ENCODE measurements around the gene SP140. TPM values are rescaled to one million over a fixed set of nuclear protein-coding genes. Genes with fewer than 3 reads are reported as not detected.

Gene SP140
- total RNA-seq, 4 donors from 2014 or later, result 0.47 to 2.7 (median 1.8) TPM

DNA sequence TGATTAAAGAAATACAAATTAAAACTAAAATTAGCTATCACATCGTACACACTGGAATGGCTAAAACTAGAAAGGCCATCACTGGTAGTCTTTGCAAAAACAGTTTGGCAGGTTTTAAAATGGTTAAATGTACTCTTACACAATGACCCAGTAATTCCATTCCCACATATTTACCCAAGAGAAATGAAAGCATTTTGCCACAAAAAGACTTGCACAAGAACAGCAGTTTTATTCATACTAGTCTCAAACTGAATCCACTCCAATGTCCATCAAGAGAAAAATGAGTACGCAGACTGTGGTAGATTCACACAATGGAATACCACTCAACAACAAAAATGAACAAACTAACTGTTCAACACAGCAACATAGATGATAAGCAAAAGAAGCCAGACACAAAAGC lies 130.5 kb downstream of the SP140 start:
- DNase-seq (ENCODE audit: low spot score in 2 of 2), result no peak
- TF ChIP-seq POLR2A (IDR thresholded peaks at IDR 0.05), result no peak
- TF ChIP-seq EP300 (IDR thresholded peaks at IDR 0.05), result no peak
- TF ChIP-seq, protein P1, sequence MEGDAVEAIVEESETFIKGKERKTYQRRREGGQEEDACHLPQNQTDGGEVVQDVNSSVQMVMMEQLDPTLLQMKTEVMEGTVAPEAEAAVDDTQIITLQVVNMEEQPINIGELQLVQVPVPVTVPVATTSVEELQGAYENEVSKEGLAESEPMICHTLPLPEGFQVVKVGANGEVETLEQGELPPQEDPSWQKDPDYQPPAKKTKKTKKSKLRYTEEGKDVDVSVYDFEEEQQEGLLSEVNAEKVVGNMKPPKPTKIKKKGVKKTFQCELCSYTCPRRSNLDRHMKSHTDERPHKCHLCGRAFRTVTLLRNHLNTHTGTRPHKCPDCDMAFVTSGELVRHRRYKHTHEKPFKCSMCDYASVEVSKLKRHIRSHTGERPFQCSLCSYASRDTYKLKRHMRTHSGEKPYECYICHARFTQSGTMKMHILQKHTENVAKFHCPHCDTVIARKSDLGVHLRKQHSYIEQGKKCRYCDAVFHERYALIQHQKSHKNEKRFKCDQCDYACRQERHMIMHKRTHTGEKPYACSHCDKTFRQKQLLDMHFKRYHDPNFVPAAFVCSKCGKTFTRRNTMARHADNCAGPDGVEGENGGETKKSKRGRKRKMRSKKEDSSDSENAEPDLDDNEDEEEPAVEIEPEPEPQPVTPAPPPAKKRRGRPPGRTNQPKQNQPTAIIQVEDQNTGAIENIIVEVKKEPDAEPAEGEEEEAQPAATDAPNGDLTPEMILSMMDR (IDR thresholded peaks at IDR 0.05), result no peak
- no peak for TF ChIP-seq POLR2AphosphoS5 (IDR thresholded peaks at IDR 0.05)
- Histone ChIP-seq H3K27ac (no peak overlapping the region), H3K9me3 (no peaks in the 10 kb centered on the region), H3K27me3 (no peaks in the 10 kb centered on the region), H3K4me1 (no peaks in the 10 kb centered on the region), H3K36me3 (no peaks in the 10 kb centered on the region), H3K4me3 (no peak overlapping the region)
- 78% methylated on average over 2 of the region's 2 CpGs for WGBS

DNA sequence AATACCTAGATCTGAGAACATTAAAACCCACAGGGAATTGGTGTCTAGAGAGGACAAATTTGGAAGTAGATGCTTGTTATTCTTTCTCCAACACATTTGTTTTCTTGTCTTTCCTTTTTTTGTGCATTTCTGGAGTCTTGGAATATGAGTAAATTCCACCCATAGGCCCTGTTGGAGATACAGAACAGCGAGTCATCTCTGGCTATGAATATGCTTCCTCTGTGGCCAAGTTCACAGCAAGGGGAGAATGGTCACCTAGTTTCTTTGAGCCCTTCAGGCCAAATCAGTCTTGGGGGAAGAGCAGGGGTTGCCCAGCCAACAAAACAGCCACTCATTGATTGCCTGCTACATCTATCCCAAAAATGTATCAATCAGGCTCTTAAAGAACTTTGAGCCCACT lies 132.8 kb downstream of the SP140 start:
- TF ChIP-seq, protein P1 (IDR thresholded peaks at IDR 0.05), result no peak
- TF ChIP-seq POLR2A (IDR thresholded peaks at IDR 0.05), result no peak
- TF ChIP-seq POLR2AphosphoS5 (IDR thresholded peaks at IDR 0.05), result no peak
- TF ChIP-seq EP300 (IDR thresholded peaks at IDR 0.05), result no peak
- H3K27ac ChIP-seq, result no peak overlapping the region
- DNase-seq (ENCODE audit: low spot score in 2 of 2), result no peak
- no peaks in the 10 kb centered on the region for H3K9me3 ChIP-seq
- H3K27me3 ChIP-seq, result no peaks in the 10 kb centered on the region
- 88% methylated on average over 1 of the region's 1 CpG for WGBS
- H3K36me3 ChIP-seq, result no peaks in the 10 kb centered on the region
- H3K4me1 ChIP-seq, result no peaks in the 10 kb centered on the region
- H3K4me3 ChIP-seq, result no peak overlapping the region

DNA sequence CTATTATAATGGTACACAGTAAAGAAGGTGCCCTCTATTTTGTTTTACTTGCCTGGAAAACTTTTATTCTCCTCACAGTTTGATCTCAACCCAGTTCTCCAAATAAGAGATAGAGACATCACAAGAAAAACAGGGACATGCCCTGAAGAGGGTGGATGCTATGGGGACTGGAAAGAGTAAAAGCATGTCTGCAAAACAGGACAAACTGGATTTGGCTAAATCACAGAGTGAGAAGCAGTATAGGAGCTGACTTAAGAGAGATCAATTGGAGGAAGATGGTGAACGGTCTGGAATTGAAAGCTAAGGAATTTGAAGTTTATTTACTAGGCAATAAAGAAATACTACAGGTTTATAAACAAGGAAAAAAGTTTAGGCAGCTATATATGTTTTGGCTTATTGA lies 134.5 kb downstream of the SP140 start:
- Histone ChIP-seq H3K4me1 (no peaks in the 10 kb centered on the region), H3K9me3 (no peaks in the 10 kb centered on the region), H3K27ac (no peak overlapping the region), H3K4me3 (no peak overlapping the region), H3K27me3 (no peaks in the 10 kb centered on the region), H3K36me3 (no peaks in the 10 kb centered on the region)
- TF ChIP-seq, protein P1 (IDR thresholded peaks at IDR 0.05), result no peak
- TF ChIP-seq POLR2A (IDR thresholded peaks at IDR 0.05) (no peak), EP300 (IDR thresholded peaks at IDR 0.05) (no peak), POLR2AphosphoS5 (IDR thresholded peaks at IDR 0.05) (no peak)
- no peak for DNase-seq (ENCODE audit: low spot score in 2 of 2)
- WGBS, result 19% methylated on average over 1 of the region's 1 CpG

DNA sequence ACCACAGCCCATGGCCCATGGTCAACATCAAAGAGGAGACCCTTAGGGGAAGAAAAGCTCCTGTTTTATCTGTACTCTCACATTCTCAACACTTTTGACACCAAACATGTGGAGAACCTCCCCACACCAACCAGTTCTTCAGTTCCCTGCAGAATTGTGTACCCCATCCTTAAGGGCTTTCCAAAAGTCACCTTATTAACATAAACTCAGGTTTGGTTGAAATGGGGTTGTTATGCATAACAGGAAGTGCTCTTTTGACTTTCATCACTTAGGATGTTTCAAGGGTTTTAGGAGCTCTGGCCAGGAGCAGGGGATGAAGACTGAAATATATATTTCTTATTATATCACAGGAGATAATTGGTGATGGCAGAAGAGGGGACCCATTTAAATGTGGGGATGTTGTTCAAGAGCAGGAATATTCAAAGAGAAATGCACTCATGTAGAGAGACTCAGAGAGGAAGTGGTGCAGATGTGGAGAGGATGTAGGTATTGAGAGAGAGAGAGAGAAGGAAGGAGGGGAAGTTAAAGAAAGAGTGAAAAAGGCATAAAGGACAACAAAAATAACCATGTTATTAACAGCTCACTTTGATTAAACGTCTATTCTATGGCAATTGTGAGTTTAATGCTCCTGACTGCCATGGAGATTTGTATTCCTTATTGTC lies 136.6 kb downstream of the SP140 start:
- H3K27ac ChIP-seq, result no peak overlapping the region
- no peaks in the 10 kb centered on the region for H3K27me3 ChIP-seq
- TF ChIP-seq EP300 (IDR thresholded peaks at IDR 0.05), result no peak
- TF ChIP-seq, protein P1 (IDR thresholded peaks at IDR 0.05), result no peak
- TF ChIP-seq POLR2AphosphoS5 (IDR thresholded peaks at IDR 0.05), result no peak
- no peak for TF ChIP-seq POLR2A (IDR thresholded peaks at IDR 0.05)
- WGBS, result 66% methylated on average over 1 of the region's 1 CpG
- no peaks in the 10 kb centered on the region for H3K9me3 ChIP-seq
- DNase-seq (ENCODE audit: low spot score in 2 of 2), result no peak
- H3K4me3 ChIP-seq, result no peak overlapping the region
- H3K4me1 ChIP-seq, result no peaks in the 10 kb centered on the region
- H3K36me3 ChIP-seq, result no peaks in the 10 kb centered on the region

Other genes with a start within 250 kb of the SP140 start
- gene SLC16A14, start 156.8 kb upstream of the SP140 start, total RNA-seq, result 10 to 100 TPM in 3 of 4 donors, 1 to 10 TPM in 1; 9.2 to 18.2 (median 11.6) TPM
- gene SP110, start 5.8 kb upstream of the SP140 start, total RNA-seq, result 10 to 100 TPM; 11.8 to 32.7 (median 21.2) TPM
- 1 to 10 TPM in 3 of 4 donors, under 1 TPM in 1; 0.98 to 6.3 (median 2.5) TPM for gene SP140L, start 101.5 kb downstream of the SP140 start, total RNA-seq
- 100 to 1,000 TPM in 1 of 4 donors, 10 to 100 TPM in 3; 38.7 to 118 (median 65.6) TPM for gene SP100, start 190.5 kb downstream of the SP140 start, total RNA-seq

Data from suprapubic skin (tissue), 4 donors.